ENCODE data around the gene MDGA2.

MDGA2 gene

DNA sequence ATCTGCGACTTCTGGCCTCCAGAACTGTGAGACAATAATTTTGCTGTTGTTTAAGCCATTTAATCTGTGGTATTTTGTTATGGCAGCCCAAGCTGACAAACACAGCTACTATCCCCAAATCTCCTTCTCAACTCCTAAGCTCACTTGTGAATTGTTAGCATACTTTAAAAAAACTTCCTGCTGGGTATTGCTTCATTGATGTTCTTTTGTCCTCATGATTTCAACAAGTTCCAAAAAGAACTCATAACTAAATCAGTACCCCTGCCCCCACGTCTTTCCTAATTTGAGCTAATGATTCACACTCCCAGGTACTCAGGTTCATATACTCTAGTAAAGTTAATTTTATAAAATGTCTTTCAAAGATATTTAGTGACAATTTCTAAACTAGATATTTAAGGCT, 125.5 kb downstream of the MDGA2 start:
- H3K27ac Mint-ChIP-seq = no peak overlapping the region
- peaks cover 0 to 5% of the 10 kb centered on the region in 2 donors for H3K9me3 Mint-ChIP-seq
- H3K4me3 Mint-ChIP-seq = no peak overlapping the region
- DNase-seq (no peak), ATAC-seq (no peak)
- H3K27me3 Mint-ChIP-seq = no peaks in the 10 kb centered on the region
- H3K4me1 Mint-ChIP-seq = no peaks in the 10 kb centered on the region

- H3K4me3 Mint-ChIP-seq = no peak overlapping the region
- peaks cover 0 to 5% of the 10 kb centered on the region in 2 donors for H3K9me3 Mint-ChIP-seq
- no peaks in the 10 kb centered on the region for H3K4me1 Mint-ChIP-seq
- ATAC-seq = no peak
- H3K27me3 Mint-ChIP-seq = no peaks in the 10 kb centered on the region
- no peak overlapping the region for H3K27ac Mint-ChIP-seq
- DNase-seq = no peak
These were observed 131.9 kb downstream of the MDGA2 start for GRCh38 chr14:47543459-47543858.

DNA sequence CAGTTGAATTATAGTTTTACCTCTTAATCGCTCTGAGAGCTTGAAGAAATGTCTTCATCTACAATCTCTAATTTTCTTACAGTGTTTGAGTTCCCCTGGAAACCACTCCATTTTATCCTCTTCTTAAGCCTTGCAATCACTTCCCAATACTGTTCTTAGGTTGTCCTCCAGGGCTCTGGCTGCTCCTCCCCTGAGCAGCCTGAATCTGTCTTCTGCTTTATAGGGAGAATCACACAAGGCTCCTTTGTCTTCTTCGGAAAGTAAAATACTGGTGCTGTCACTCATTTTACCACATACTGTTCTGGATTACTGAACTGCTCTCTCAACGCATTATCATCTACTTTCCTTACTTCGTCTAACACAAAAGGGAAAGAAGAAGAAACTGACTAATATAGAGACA, 133.7 kb downstream of the MDGA2 start:
- ATAC-seq (no peak), DNase-seq (no peak)
- H3K4me3 Mint-ChIP-seq = no peak overlapping the region
- H3K9me3 Mint-ChIP-seq = peaks cover 0 to 5% of the 10 kb centered on the region in 2 donors
- H3K4me1 Mint-ChIP-seq = no peaks in the 10 kb centered on the region
- no peaks in the 10 kb centered on the region for H3K27me3 Mint-ChIP-seq
- H3K27ac Mint-ChIP-seq = no peak overlapping the region

DNA sequence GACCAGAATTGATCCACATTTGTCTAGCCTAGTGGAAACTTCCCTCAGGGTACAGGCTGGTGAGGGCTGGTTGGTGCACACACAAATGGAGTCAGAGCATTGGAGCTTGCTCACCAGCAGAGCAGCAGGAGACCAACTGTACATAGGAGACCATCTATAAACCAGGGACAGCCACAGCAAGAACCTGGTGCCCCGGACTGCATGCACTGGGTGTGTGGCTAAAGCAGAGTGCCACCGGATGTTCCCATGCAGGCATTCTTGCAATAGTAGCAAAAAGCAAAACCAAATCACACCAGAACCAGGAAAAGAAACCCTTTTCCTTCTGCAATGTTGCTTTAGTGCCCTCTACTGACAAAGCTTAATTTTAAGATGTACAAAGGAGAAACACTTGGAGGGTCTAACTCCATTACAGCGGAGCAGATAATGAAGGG, 136.4 kb downstream of the MDGA2 start:
- no peak overlapping the region for H3K4me3 Mint-ChIP-seq
- DNase-seq = no peak

GRCh38 chr14:47536341-47536740, 139.1 kb downstream of the MDGA2 start:
- ATAC-seq = no peak
- H3K27ac Mint-ChIP-seq = no peak overlapping the region
- no peaks in the 10 kb centered on the region for H3K27me3 Mint-ChIP-seq
- no peak overlapping the region for H3K4me3 Mint-ChIP-seq
- peaks cover 5 to 13% of the 10 kb centered on the region in 2 donors for H3K9me3 Mint-ChIP-seq
- DNase-seq = no peak
- H3K4me1 Mint-ChIP-seq = no peaks in the 10 kb centered on the region

More for the DNA sequence above, 136.4 kb downstream of the MDGA2 start:
- peaks cover 5 to 12% of the 10 kb centered on the region in 2 donors for H3K9me3 Mint-ChIP-seq
- no peak for ATAC-seq
- H3K4me1 Mint-ChIP-seq = no peaks in the 10 kb centered on the region
- H3K27me3 Mint-ChIP-seq = no peaks in the 10 kb centered on the region
- H3K27ac Mint-ChIP-seq = no peak overlapping the region

GRCh38 chr14:47526591-47527244, 148.7 kb downstream of the MDGA2 start:
- no peak overlapping the region for H3K27ac Mint-ChIP-seq
- no peak overlapping the region for H3K4me3 Mint-ChIP-seq
- peaks cover 7 to 12% of the 10 kb centered on the region in 2 donors for H3K9me3 Mint-ChIP-seq
- H3K27me3 Mint-ChIP-seq = no peaks in the 10 kb centered on the region
- no peaks in the 10 kb centered on the region for H3K4me1 Mint-ChIP-seq
- DNase-seq (no peak), ATAC-seq (no peak)

DNA sequence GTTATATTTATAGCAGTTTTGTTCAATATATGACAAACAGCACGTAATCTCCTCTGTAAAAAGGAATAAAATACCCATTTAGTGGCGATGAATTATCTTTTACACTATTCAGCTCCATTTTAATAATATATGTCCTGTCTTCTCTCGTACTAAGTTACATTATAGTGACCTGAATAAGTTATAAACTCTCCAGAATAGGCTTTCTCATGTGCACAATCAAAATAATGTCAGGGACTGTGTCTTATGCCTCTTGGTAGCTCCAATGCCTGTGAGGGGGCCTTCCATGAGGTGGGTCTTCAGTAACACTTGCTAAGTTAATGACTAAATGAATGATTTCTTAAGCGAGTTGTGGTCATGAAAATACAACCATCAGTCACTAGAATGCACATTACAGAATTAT, 150.9 kb downstream of the MDGA2 start:
- no peak for DNase-seq
- ATAC-seq = no peak
- Mint-ChIP-seq H3K27ac (no peak overlapping the region), H3K4me3 (no peak overlapping the region), H3K27me3 (no peaks in the 10 kb centered on the region), H3K9me3 (peaks cover 0 to 7% of the 10 kb centered on the region in 2 donors), H3K4me1 (no peaks in the 10 kb centered on the region)

DNA sequence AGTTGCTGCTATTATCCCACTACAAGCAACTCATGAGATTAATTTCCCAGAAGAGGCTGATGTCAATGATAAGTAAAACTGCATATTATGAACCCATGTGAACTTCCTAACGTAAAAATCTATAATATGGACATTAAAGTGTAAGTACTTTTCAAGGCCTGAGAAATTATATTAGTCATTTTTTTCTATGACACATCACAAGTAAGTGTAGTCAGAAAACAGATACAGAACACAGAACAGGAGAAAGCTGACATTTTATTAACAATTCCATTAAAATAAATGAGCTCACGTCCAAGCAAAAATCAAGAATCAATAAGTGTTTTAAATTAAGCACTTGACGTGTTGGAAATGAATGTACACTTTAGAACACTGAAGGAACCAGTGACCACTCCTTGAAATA, 155.0 kb downstream of the MDGA2 start:
- Mint-ChIP-seq H3K4me3 (no peak overlapping the region), H3K4me1 (no peaks in the 10 kb centered on the region), H3K9me3 (no peaks in the 10 kb centered on the region), H3K27ac (no peak overlapping the region), H3K27me3 (no peaks in the 10 kb centered on the region)
- DNase-seq = no peak
- no peak for ATAC-seq

DNA sequence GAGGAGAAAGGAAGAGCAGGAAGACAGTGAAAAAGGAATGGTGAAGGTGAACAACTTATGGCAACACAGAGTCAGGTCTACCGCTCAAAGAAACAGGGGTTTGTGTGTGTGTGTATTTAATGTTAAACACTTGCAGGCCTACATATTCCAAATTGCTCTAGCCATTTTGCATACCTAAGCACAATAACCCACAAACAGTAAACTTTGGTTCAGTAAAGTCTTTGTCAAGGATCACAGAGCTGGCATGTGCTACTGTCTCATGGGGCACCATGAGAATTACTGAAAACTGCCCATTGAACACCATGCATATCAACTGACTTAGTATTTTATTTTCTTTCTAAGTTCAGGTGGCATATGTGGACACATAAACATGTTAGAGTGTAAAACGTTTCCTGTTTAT, 163.6 kb downstream of the MDGA2 start:
- no peaks in the 10 kb centered on the region for H3K27me3 Mint-ChIP-seq
- no peak overlapping the region for H3K4me3 Mint-ChIP-seq
- no peak for ATAC-seq
- H3K27ac Mint-ChIP-seq = no peak overlapping the region
- peaks cover 0 to 7% of the 10 kb centered on the region in 2 donors for H3K9me3 Mint-ChIP-seq
- H3K4me1 Mint-ChIP-seq = no peaks in the 10 kb centered on the region
- no peak for DNase-seq

GRCh38 chr14:47509957-47510356, 165.4 kb downstream of the MDGA2 start:
- Mint-ChIP-seq H3K27me3 (no peaks in the 10 kb centered on the region), H3K9me3 (peaks cover 5 to 7% of the 10 kb centered on the region in 2 donors)

GRCh38 chr14:47507861-47508260, 167.5 kb downstream of the MDGA2 start:
- H3K27ac Mint-ChIP-seq = no peak overlapping the region
- H3K4me1 Mint-ChIP-seq = no peaks in the 10 kb centered on the region
- no peaks in the 10 kb centered on the region for H3K27me3 Mint-ChIP-seq
- DNase-seq (no peak), ATAC-seq (no peak)
- H3K4me3 Mint-ChIP-seq = no peak overlapping the region
- peaks cover 5 to 7% of the 10 kb centered on the region in 2 donors for H3K9me3 Mint-ChIP-seq

More at GRCh38 chr14:47509957-47510356, 165.4 kb downstream of the MDGA2 start:
- H3K27ac Mint-ChIP-seq = no peak overlapping the region
- DNase-seq = no peak
- H3K4me1 Mint-ChIP-seq = no peaks in the 10 kb centered on the region
- no peak overlapping the region for H3K4me3 Mint-ChIP-seq
- ATAC-seq = no peak

GRCh38 chr14:47500369-47500768, 175.0 kb downstream of the MDGA2 start:
- H3K4me3 Mint-ChIP-seq = no peak overlapping the region
- no peaks in the 10 kb centered on the region for H3K9me3 Mint-ChIP-seq
- H3K27me3 Mint-ChIP-seq = no peaks in the 10 kb centered on the region
- no peaks in the 10 kb centered on the region for H3K4me1 Mint-ChIP-seq
- ATAC-seq = no peak
- H3K27ac Mint-ChIP-seq = no peak overlapping the region
- DNase-seq = no peak

DNA sequence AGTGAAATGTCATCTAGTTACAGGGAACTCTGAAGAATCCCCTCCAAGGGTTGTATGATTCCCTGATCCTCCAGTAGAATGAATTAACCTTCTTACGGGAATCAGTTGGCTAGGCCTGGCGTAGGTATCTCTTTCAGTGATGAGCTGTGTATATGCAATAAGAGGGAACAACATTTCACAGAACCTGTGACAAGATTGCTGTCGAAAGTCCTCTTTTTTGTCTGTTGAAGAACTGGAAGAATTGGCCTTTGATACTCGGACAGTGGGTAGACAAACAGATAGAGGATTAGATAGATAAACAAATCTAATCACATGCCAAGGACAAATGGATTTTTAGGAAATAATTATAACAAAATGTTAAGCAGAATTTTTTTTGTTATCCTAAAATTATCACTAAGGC, 184.6 kb downstream of the MDGA2 start:
- no peak overlapping the region for H3K27ac Mint-ChIP-seq
- no peaks in the 10 kb centered on the region for H3K9me3 Mint-ChIP-seq
- no peaks in the 10 kb centered on the region for H3K4me1 Mint-ChIP-seq
- no peak overlapping the region for H3K4me3 Mint-ChIP-seq
- no peak for ATAC-seq
- H3K27me3 Mint-ChIP-seq = no peaks in the 10 kb centered on the region
- no peak for DNase-seq

DNA sequence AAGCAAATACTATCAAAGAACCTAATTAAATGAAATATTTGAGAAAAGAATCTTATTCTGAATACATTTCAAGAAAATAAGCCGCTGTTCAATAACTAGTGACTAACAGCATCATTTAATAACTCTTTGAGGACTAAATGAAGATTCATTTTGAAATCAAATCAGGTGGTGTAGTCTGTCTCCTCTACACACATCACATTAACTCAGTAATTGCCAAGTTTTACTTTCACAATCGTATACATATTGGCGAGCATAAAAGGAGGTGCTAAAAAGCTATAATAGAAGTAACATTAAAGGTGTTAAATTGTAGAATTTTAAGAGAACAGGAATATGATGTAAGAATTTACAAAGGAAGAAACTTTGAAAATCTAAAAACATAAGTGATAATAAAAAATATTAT, 185.1 kb downstream of the MDGA2 start:
- no peak overlapping the region for H3K4me3 Mint-ChIP-seq
- no peak for DNase-seq
- no peak for ATAC-seq
- no peaks in the 10 kb centered on the region for H3K9me3 Mint-ChIP-seq
- no peaks in the 10 kb centered on the region for H3K4me1 Mint-ChIP-seq
- no peaks in the 10 kb centered on the region for H3K27me3 Mint-ChIP-seq
- no peak overlapping the region for H3K27ac Mint-ChIP-seq

GRCh38 chr14:47485421-47485820, 190.0 kb downstream of the MDGA2 start:
- Mint-ChIP-seq H3K4me1 (no peaks in the 10 kb centered on the region), H3K27me3 (no peaks in the 10 kb centered on the region), H3K9me3 (peaks cover 0 to 5% of the 10 kb centered on the region in 2 donors), H3K27ac (no peak overlapping the region), H3K4me3 (no peak overlapping the region)
- DNase-seq = no peak
- no peak for ATAC-seq

DNA sequence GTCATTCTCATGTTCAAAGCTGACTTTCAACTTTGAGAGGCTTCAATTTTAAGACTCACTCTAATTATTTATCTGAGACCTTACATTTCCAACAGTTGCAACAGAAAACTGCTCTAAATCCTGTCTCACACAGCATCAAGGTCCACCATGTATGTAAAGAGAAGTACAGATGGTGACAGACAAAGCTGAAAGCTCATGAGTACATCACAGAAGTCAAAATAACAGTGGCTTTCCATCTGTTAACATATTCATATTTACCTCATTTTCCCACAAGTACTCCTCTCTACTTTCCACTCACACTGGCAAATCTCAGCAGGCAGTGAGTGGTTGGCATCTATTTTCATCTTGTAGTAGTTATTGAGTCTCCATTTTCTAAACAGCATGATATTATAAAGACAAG, 192.0 kb downstream of the MDGA2 start:
- no peak overlapping the region for H3K27ac Mint-ChIP-seq
- no peaks in the 10 kb centered on the region for H3K27me3 Mint-ChIP-seq
- peaks cover 0 to 5% of the 10 kb centered on the region in 2 donors for H3K9me3 Mint-ChIP-seq
- no peaks in the 10 kb centered on the region for H3K4me1 Mint-ChIP-seq
- no peak for ATAC-seq
- no peak for DNase-seq
- no peak overlapping the region for H3K4me3 Mint-ChIP-seq

GRCh38 chr14:47471075-47471474, 204.3 kb downstream of the MDGA2 start:
- H3K9me3 Mint-ChIP-seq = peaks cover 17 to 24% of the 10 kb centered on the region in 2 donors
- no peaks in the 10 kb centered on the region for H3K4me1 Mint-ChIP-seq
- DNase-seq = no peak
- H3K4me3 Mint-ChIP-seq = no peak overlapping the region
- ATAC-seq = no peak
- H3K27ac Mint-ChIP-seq = no peak overlapping the region
- H3K27me3 Mint-ChIP-seq = no peaks in the 10 kb centered on the region

Data from stimulated activated naive CD8-positive, alpha-beta T cell treated with anti-CD3 and anti-CD28 coated beads, Interleukin-15, amount 100 ng/mL, for 72 hours (primary cell).